H1 (cell line): ENCODE results near the gene DERL2. TPM values are rescaled to one million over a fixed set of nuclear protein-coding genes. Genes with fewer than 3 reads are reported as not detected.
A peak's percentile ranks its signal among the peaks of the same experiment; 100 is the strongest.

Source experiments
- ASH2L ChIP-seq: fragments of 200-600, 300-600 bp; sonication (generic); IDR thresholded peaks from one replicate; pipeline ENCODE4 v1.7.1; 2017; ENCODE audit warnings: low read length
- CREB1 ChIP-seq: IDR thresholded peaks from 2 replicates; pipeline ENCODE4 v1.6.1; 2012; ENCODE audit warnings: inconsistent platforms
- EGR1 ChIP-seq: IDR thresholded peaks from 2 replicates; pipeline ENCODE4 v1.6.1; 2011; ENCODE audit warnings: low read depth, low read length, borderline replicate concordance
- HDAC6 ChIP-seq: IDR thresholded peaks from one replicate; pipeline ENCODE4 v1.7.1; 2012; ENCODE audit warnings: low read depth, mild to moderate bottlenecking, inconsistent platforms, low read length, moderate library complexity
- KDM5A ChIP-seq: fragments of 200-600 bp; IDR thresholded peaks from 2 replicates; pipeline ENCODE4 v1.7.1; 2012; ENCODE audit warnings: mild to moderate bottlenecking, low read length, inconsistent platforms, mixed read lengths
- PHF8 ChIP-seq: fragments of 200-600 bp; sonication (generic); conservative IDR thresholded peaks from 2 replicates; pipeline ENCODE4 v1.7.1; 2012; ENCODE audit warnings: low read depth, mild to moderate bottlenecking, inconsistent platforms, low read length, moderate library complexity
- RAD21 ChIP-seq, 2 experiments: IDR thresholded peaks in 1 of 2; conservative IDR thresholded peaks in 1 of 2; 2 replicates each; pipeline ENCODE4 v1.6.1; 2011; ENCODE audit warnings: low read depth in 2 of 2, low read length in 2 of 2, improper control_type of control experiment in 1 of 2, inconsistent platforms in 1 of 2, mild to moderate bottlenecking in 1 of 2, moderate library complexity in 1 of 2
- RXRA ChIP-seq: IDR thresholded peaks from 2 replicates; pipeline ENCODE4 v1.6.1; 2011; ENCODE audit warnings: low read depth, mild to moderate bottlenecking, low read length, moderate library complexity; ENCODE audit not compliant: insufficient read depth
- SIN3A ChIP-seq, 2 experiments: IDR thresholded peaks in 1 of 2; conservative IDR thresholded peaks in 1 of 2; 2 replicates each; pipeline ENCODE4 v1.6.1; 2011 to 2012; ENCODE audit warnings: low read length in 2 of 2, improper control_type of control experiment in 1 of 2, low read depth in 1 of 2, mild to moderate bottlenecking in 1 of 2
- SP4 ChIP-seq: IDR thresholded peaks from 2 replicates; pipeline ENCODE4 v1.6.1; 2012; ENCODE audit warnings: low read length, inconsistent platforms
- TAF1 ChIP-seq: IDR thresholded peaks from 2 replicates; pipeline ENCODE4 v1.6.1; 2011; ENCODE audit warnings: mild to moderate bottlenecking, low read depth, low read length
- TBP ChIP-seq: IDR thresholded peaks from 2 replicates; pipeline ENCODE4 v1.6.1; 2011; ENCODE audit warnings: low read depth, low read length, improper control_type of control experiment
- polyA plus RNA-seq, 7 experiments: library from polyadenylated mRNA; depleted of rRNA in 3 of 7; stranded (reverse) in 5 of 7; unstranded in 2 of 7; fragments of >200 nt in 5 of 7; fragments of 200-250 nt in 2 of 7; gene quantifications; 1 replicate in 5 of 7; 2 replicates in 1 of 7; 4 replicates in 1 of 7; pipeline versions ENCODE4 v1.2.1 to v1.2.3, GENCODE V29; 2011 to 2013; ENCODE audit warnings: missing spikeins in 2 of 7, mixed read lengths in 2 of 7
- total RNA-seq: library from RNA; stranded (reverse); fragmentation: NEBNext Ultra II Directional; extraction: Animal tissue kit (Norgen Biotek cat#: 25700); gene quantifications from 2 replicates; pipeline ENCODE4 v1.2.1, GENCODE V29; 2021

DERL2 gene
- total and polyA plus RNA-seq, 2 of the 8 experiments (the other 6 are each of a cell fraction or from before 2014, with no cell fraction given): 55.3 to 58.4 TPM

DNA sequence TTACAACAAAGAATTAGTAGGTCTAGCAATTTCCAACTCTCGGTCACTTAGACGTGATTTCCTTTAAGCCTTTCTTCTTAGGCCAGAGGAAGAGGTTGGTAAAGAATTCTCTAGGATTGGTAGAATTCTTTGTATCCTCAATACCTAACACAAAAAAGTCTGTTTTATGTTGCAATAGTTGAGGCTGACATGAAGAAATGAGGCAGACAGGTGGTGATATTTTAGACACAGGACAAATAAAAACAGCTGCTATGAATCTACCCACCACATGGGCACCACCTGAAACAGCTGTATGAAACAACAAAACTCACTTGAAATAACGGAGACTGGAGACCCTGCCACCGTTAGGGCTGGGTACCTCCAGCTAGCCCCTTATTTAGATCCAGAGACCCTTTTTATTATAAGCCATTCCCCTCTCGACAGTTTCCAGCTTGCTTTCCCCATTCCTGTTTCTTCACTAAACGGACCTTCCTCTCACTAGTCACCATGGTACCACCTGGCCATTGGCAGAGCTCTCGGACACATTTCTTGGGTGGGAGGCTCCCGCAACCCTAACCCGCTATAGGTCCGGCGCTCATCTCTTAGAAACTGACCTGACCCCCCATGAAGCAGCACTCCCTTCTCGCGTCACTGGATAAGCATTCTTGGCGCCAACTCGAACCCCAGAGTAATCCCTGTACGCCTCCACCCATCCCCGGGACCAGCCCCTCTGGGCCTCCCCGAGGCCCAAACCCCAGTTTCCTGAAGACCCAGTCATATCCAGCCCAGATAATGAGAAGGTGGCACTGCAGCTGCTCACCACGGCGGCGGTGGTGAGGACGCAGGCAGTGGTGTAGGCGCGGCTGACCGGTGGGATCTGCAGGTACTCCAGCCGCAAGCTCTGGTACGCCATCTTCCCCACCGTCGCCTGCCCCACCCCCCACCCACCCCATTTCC, at the start of gene DERL2 (continued):
- TF ChIP-seq SIN3A (conservative IDR thresholded peaks at IDR 0.05 in 1 of 2, IDR thresholded peaks at IDR 0.05 in 1 of 2; ENCODE audit: low read depth in 1 of 2, low read length in 2 of 2) (peak in 1 of 2 experiments; percentile 87; a peak in 2 of 4 replicates), SP4 (peak; percentile 14; the same call in 1 of the 2 replicates), HDAC6 (no peak), RXRA (no peak), ASH2L (peak; percentile 9), EGR1 (no peak), PHF8 (peak; percentile 53), CREB1 (peak; percentile 53; the same call in 1 of the 2 replicates), TAF1 (peak; percentile 88; the same call in 1 of the 2 replicates), RAD21 (IDR thresholded peaks at IDR 0.05 in 1 of 2, conservative IDR thresholded peaks at IDR 0.05 in 1 of 2; ENCODE audit: low read depth in 2 of 2, low read length in 2 of 2) (no peak), TBP (peak; percentile 54), KDM5A (peak; percentile 84)
